ENCODE data around the gene GPR107. TPM values are rescaled to one million over a fixed set of nuclear protein-coding genes. Genes with fewer than 3 reads are reported as not detected.

Gene GPR107
- total and polyA plus RNA-seq, 2 of the 8 experiments (the other 6 are each of a cell fraction or from before 2014, with no cell fraction given) = 19.3 to 30.7 TPM

DNA sequence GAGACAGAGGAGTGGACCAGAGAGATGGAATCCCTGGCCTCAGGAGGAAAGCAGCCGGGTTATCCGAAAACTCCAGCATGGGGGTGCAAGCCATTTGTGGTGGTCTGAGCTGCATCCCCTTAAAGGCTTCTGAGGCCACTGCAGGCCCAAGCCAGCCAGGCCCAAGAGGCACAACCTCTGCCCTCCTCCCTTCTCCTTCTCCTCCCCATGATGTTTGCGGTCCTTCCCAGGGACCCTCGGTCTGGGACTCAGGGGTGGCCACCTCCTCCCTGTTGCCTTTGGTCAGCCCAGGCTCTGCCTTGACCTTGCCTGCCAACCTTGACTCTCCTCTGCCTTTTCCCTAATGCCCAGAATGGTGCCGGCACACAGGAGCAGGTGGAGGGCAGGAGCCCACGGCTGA lies 123.1 kb downstream of the GPR107 start:
- Histone ChIP-seq H3K79me1 (ENCODE audit: low read depth, low read length) (peaks cover 19% of the 10 kb centered on the region), H3K4me3 (ENCODE audit: extremely low read depth in 1 of 4, insufficient read depth in 2 of 4, low read depth in 3 of 4, low read length in 4 of 4) (no peak overlapping the region), H4K5ac (ENCODE audit: insufficient read length, low read depth, low read length) (no peak overlapping the region), H3K27me3 (replicated peaks in 1 of 4; ENCODE audit: control insufficient read depth in 3 of 4, extremely low read depth in 1 of 4, insufficient read depth in 3 of 4, low read length in 3 of 4) (no peaks in the 10 kb centered on the region; a peak in 2 of 7 replicates), H2BK12ac (ENCODE audit: low read depth, low read length) (no peak overlapping the region), H4K8ac (ENCODE audit: extremely low read depth, insufficient read depth, low read length) (no peak overlapping the region), H3K23me2 (ENCODE audit: low read depth, low read length) (peaks cover 8% of the 10 kb centered on the region), H3K9me3 (ENCODE audit: insufficient read depth in 2 of 2, low read depth in 1 of 2, low read length in 1 of 2) (no peaks in the 10 kb centered on the region), H2BK15ac (ENCODE audit: low read length) (no peak overlapping the region), H3K27ac (ENCODE audit: low read depth, low read length) (no peak overlapping the region), H3K4me2 (ENCODE audit: insufficient read depth in 1 of 2, low read depth in 2 of 2, low read length in 2 of 2) (no peak overlapping the region), H3K36me3 (ENCODE audit: control insufficient read depth in 2 of 4, insufficient read depth in 4 of 4, low read length in 3 of 4) (no peaks in the 10 kb centered on the region), H4K20me1 (replicated peaks in 1 of 2; ENCODE audit: control insufficient read depth in 1 of 2, insufficient read depth in 2 of 2, low read length in 2 of 2) (peaks cover 3 to 12% of the 10 kb centered on the region in 2 experiments), H3K4ac (replicated peaks; ENCODE audit: insufficient read length, low read depth, low read length) (peak overlapping the region; percentile 69), H4K91ac (replicated peaks; ENCODE audit: insufficient read length, low read length) (peak overlapping the region; percentile 54), H3K18ac (ENCODE audit: extremely low read depth, low read length) (no peak overlapping the region), H2AK5ac (ENCODE audit: low read depth, low read length) (no peak overlapping the region), H3K14ac (ENCODE audit: insufficient read length) (no peak overlapping the region), H2AFZ (ENCODE audit: low read length) (no peak overlapping the region), H3K56ac (replicated peaks; ENCODE audit: insufficient read length, low read depth, low read length) (no peak overlapping the region), H3K4me1 (replicated peaks in 1 of 4; ENCODE audit: control insufficient read depth in 3 of 4, insufficient read depth in 4 of 4, low read length in 3 of 4) (peaks cover 0 to 11% (median 7%) of the 10 kb centered on the region in 4 experiments; a peak in 6 of 7 replicates), H3K9ac (replicated peaks in 1 of 4; ENCODE audit: extremely low read depth in 1 of 4, low read depth in 3 of 4, low read length in 3 of 4) (no peak overlapping the region), H3K79me2 (ENCODE audit: control insufficient read depth in 1 of 2, insufficient read depth in 2 of 2, low read length in 2 of 2) (peaks cover 0 to 39% of the 10 kb centered on the region in 2 experiments; a peak in 3 of 4 replicates), H3K23ac (ENCODE audit: insufficient read length) (no peak overlapping the region), H2BK120ac (replicated peaks; ENCODE audit: low read depth, low read length) (no peak overlapping the region), H2BK5ac (ENCODE audit: low read depth, low read length) (no peak overlapping the region), H2BK20ac (ENCODE audit: low read length) (no peak overlapping the region)
- no peak for TF ChIP-seq KDM5A (IDR thresholded peaks at IDR 0.05; ENCODE audit: low read length)
- TF ChIP-seq, protein P1, sequence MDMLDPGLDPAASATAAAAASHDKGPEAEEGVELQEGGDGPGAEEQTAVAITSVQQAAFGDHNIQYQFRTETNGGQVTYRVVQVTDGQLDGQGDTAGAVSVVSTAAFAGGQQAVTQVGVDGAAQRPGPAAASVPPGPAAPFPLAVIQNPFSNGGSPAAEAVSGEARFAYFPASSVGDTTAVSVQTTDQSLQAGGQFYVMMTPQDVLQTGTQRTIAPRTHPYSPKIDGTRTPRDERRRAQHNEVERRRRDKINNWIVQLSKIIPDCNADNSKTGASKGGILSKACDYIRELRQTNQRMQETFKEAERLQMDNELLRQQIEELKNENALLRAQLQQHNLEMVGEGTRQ (IDR thresholded peaks at IDR 0.05; ENCODE audit: low read length) = no peak
- TF ChIP-seq, protein P2, sequence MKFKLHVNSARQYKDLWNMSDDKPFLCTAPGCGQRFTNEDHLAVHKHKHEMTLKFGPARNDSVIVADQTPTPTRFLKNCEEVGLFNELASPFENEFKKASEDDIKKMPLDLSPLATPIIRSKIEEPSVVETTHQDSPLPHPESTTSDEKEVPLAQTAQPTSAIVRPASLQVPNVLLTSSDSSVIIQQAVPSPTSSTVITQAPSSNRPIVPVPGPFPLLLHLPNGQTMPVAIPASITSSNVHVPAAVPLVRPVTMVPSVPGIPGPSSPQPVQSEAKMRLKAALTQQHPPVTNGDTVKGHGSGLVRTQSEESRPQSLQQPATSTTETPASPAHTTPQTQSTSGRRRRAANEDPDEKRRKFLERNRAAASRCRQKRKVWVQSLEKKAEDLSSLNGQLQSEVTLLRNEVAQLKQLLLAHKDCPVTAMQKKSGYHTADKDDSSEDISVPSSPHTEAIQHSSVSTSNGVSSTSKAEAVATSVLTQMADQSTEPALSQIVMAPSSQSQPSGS (IDR thresholded peaks at IDR 0.05; ENCODE audit: low read length) = no peak
- no peak for TF ChIP-seq SIX5 (IDR thresholded peaks at IDR 0.05; ENCODE audit: low read depth, low read length)
- TF ChIP-seq SP4 (IDR thresholded peaks at IDR 0.05; ENCODE audit: low read length) = no peak
- TF ChIP-seq, protein P3, sequence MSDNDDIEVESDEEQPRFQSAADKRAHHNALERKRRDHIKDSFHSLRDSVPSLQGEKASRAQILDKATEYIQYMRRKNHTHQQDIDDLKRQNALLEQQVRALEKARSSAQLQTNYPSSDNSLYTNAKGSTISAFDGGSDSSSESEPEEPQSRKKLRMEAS (IDR thresholded peaks at IDR 0.05) = no peak
- TF ChIP-seq HDAC6 (IDR thresholded peaks at IDR 0.05; ENCODE audit: low read depth, low read length) = no peak
- no peak for TF ChIP-seq SIRT6 (IDR thresholded peaks at IDR 0.05; ENCODE audit: low read length)
- TF ChIP-seq TCF12 (IDR thresholded peaks at IDR 0.05; ENCODE audit: low read depth, low read length) = no peak
- no peak for TF ChIP-seq YY1 (IDR thresholded peaks at IDR 0.05; ENCODE audit: low read depth, low read length)
- TF ChIP-seq POLR2A (IDR thresholded peaks at IDR 0.05; ENCODE audit: control extremely low read depth in 1 of 2, low read depth in 2 of 2, low read length in 2 of 2) = no peak
- ChIA-PET CTCF (ENCODE audit: partially characterized antibody) (interaction anchor here (1.4 to 1.6 kb wide), 3 partner anchors 13 to 69 kb away, joined by 3 to 5 read pairs (median 4); no protein-coding TSS in a partner anchor), POLR2A (ENCODE audit: partially characterized antibody) (interaction anchor here (1.1 kb wide), 1 partner anchor 14 kb away, joined by 4 read pairs; no protein-coding TSS in a partner anchor)
- WGBS, 2 experiments (ENCODE audit: extremely low coverage in 1 of 2, insufficient coverage in 1 of 2, insufficient read length in 1 of 2, insufficient replicate concordance in 2 of 2, low coverage in 1 of 2, low lambda C conversion rate in 2 of 2, missing lambda C conversion rate in 1 of 2) = 92% methylated on average over 6 of the region's 6 CpGs; no CpG with 5 or more reads in 1 of the 2 experiments
- FAIRE-seq (no peak), DNase-seq (ENCODE audit: low read depth in 1 of 2, low spot score in 2 of 2) (no peak)
